Measurements from ENCODE around the gene GRIK3. TPM values are rescaled to one million over a fixed set of nuclear protein-coding genes. Genes with fewer than 3 reads are reported as not detected.

Gene GRIK3
- total and polyA plus RNA-seq, 2 of the 8 experiments (the other 6 are each of a cell fraction or from before 2014, with no cell fraction given) = 2.1 to 3.4 TPM

- no peak overlapping the region for H3K23ac ChIP-seq (ENCODE audit: insufficient read length)
- H3K79me2 ChIP-seq (ENCODE audit: control insufficient read depth in 1 of 2, insufficient read depth in 2 of 2, low read length in 2 of 2) = no peaks in the 10 kb centered on the region
- H2AFZ ChIP-seq (ENCODE audit: low read length) = no peak overlapping the region
- H3K18ac ChIP-seq (ENCODE audit: extremely low read depth, low read length) = no peak overlapping the region
- ChIA-PET POLR2A (ENCODE audit: partially characterized antibody) (interaction anchor here (2.1 kb wide), 1 partner anchor 14 kb away, joined by 4 read pairs; no protein-coding TSS in a partner anchor), CTCF (ENCODE audit: partially characterized antibody) (interaction anchor here (0.6 to 5.2 kb wide), 7 partner anchors 11 to 96 kb away, joined by 3 to 20 read pairs (median 3); no protein-coding TSS in a partner anchor)
- peaks cover 0 to 5% (median 2%) of the 10 kb centered on the region in 4 experiments; a peak in 3 of 7 replicates for H3K4me1 ChIP-seq (replicated peaks in 1 of 4; ENCODE audit: control insufficient read depth in 3 of 4, insufficient read depth in 4 of 4, low read length in 3 of 4)
- H2AK5ac ChIP-seq (ENCODE audit: low read depth, low read length) = no peak overlapping the region
- H3K4me3 ChIP-seq (ENCODE audit: extremely low read depth in 1 of 4, insufficient read depth in 2 of 4, low read depth in 3 of 4, low read length in 4 of 4) = no peak overlapping the region
- no peak overlapping the region for H2BK15ac ChIP-seq (ENCODE audit: low read length)
- no peak overlapping the region for H3K9ac ChIP-seq (replicated peaks in 1 of 4; ENCODE audit: extremely low read depth in 1 of 4, low read depth in 3 of 4, low read length in 3 of 4)
- DNase-seq (ENCODE audit: low read depth in 1 of 2, low spot score in 2 of 2) (no peak), FAIRE-seq (no peak)
- no peaks in the 10 kb centered on the region for H3K9me3 ChIP-seq (ENCODE audit: insufficient read depth in 2 of 2, low read depth in 1 of 2, low read length in 1 of 2)
- no peak overlapping the region for H3K14ac ChIP-seq (ENCODE audit: insufficient read length)
- H2BK20ac ChIP-seq (ENCODE audit: low read length) = no peak overlapping the region
- no peak overlapping the region for H4K8ac ChIP-seq (ENCODE audit: extremely low read depth, insufficient read depth, low read length)
- H4K91ac ChIP-seq (replicated peaks; ENCODE audit: insufficient read length, low read length) = no peak overlapping the region
- no peak overlapping the region for H2BK120ac ChIP-seq (replicated peaks; ENCODE audit: low read depth, low read length)
- H2BK5ac ChIP-seq (ENCODE audit: low read depth, low read length) = no peak overlapping the region
- no peaks in the 10 kb centered on the region for H3K36me3 ChIP-seq (ENCODE audit: control insufficient read depth in 2 of 4, insufficient read depth in 4 of 4, low read length in 3 of 4)
- TF ChIP-seq SUZ12 (IDR thresholded peaks at IDR 0.05; ENCODE audit: low read length) (no peak), EZH2 (IDR thresholded peaks at IDR 0.05; ENCODE audit: low read depth, low read length, severe bottlenecking) (no peak), RAD21 (IDR thresholded peaks at IDR 0.05 in 1 of 2, conservative IDR thresholded peaks at IDR 0.05 in 1 of 2; ENCODE audit: low read depth in 2 of 2, low read length in 2 of 2) (no peak), ATF3 (IDR thresholded peaks at IDR 0.05; ENCODE audit: insufficient read depth, low read depth, low read length) (no peak), POLR2A (IDR thresholded peaks at IDR 0.05; ENCODE audit: control extremely low read depth in 1 of 2, low read depth in 2 of 2, low read length in 2 of 2) (no peak), PHF8 (conservative IDR thresholded peaks at IDR 0.05; ENCODE audit: low read depth, low read length) (no peak), FOSL1 (IDR thresholded peaks at IDR 0.05; ENCODE audit: insufficient read depth, low read depth, low read length) (no peak)
- H3K4ac ChIP-seq (replicated peaks; ENCODE audit: insufficient read length, low read depth, low read length) = no peak overlapping the region
- H4K20me1 ChIP-seq (replicated peaks in 1 of 2; ENCODE audit: control insufficient read depth in 1 of 2, insufficient read depth in 2 of 2, low read length in 2 of 2) = no peaks in the 10 kb centered on the region
- no peaks in the 10 kb centered on the region; a peak in 1 of 7 replicates for H3K27me3 ChIP-seq (replicated peaks in 1 of 4; ENCODE audit: control insufficient read depth in 3 of 4, extremely low read depth in 1 of 4, insufficient read depth in 3 of 4, low read length in 3 of 4)
- no peak overlapping the region for H4K5ac ChIP-seq (ENCODE audit: insufficient read length, low read depth, low read length)
- no peaks in the 10 kb centered on the region for H3K79me1 ChIP-seq (ENCODE audit: low read depth, low read length)
- no peak overlapping the region for H3K4me2 ChIP-seq (ENCODE audit: insufficient read depth in 1 of 2, low read depth in 2 of 2, low read length in 2 of 2)
- no peak overlapping the region for H3K56ac ChIP-seq (replicated peaks; ENCODE audit: insufficient read length, low read depth, low read length)
- no peak overlapping the region for H2BK12ac ChIP-seq (ENCODE audit: low read depth, low read length)
- H3K23me2 ChIP-seq (ENCODE audit: low read depth, low read length) = no peaks in the 10 kb centered on the region; the same call in 1 of the 2 replicates
- 80% methylated on average over 5 of the region's 5 CpGs; no CpG with 5 or more reads in 1 of the 2 experiments for WGBS, 2 experiments (ENCODE audit: extremely low coverage in 1 of 2, insufficient coverage in 1 of 2, insufficient read length in 1 of 2, insufficient replicate concordance in 2 of 2, low coverage in 1 of 2, low lambda C conversion rate in 2 of 2, missing lambda C conversion rate in 1 of 2)
- no peak overlapping the region for H3K27ac ChIP-seq (ENCODE audit: low read depth, low read length)
These were observed 255.6 kb downstream of the GRIK3 start for GRCh38 chr1:36778740-36779139.
